CD14-positive monocyte (primary cell): ENCODE data around the gene PEX26. TPM values are rescaled to one million over a fixed set of nuclear protein-coding genes. Genes with fewer than 3 reads are reported as not detected.

Experiments used
- DNase-seq, 3 donors: peaks; one replicate each; pipeline ENCODE4 v3.0.0-alpha.2; 2011 to 2022
- H2AFZ ChIP-seq: 2 replicates; pipeline ENCODE4 v1.6.0; 2012; ENCODE audit warnings: mild to moderate bottlenecking, low read depth, low read length, inconsistent platforms; ENCODE audit not compliant: insufficient read depth, poor library complexity, severe bottlenecking
- H3K27ac ChIP-seq, 2 donors: 1 replicate in 1 of 2; 2 replicates in 1 of 2; pipeline ENCODE4 v1.5.1; 2012 to 2013; ENCODE audit warnings: low read length in 2 of 2, control low read depth in 1 of 2, inconsistent platforms in 1 of 2, low read depth in 1 of 2, mild to moderate bottlenecking in 1 of 2
- H3K27me3 ChIP-seq, 2 donors: one replicate each; pipeline versions ENCODE4 v1.6.0 to v1.6.1; 2011 to 2013; ENCODE audit warnings: low read length in 2 of 2; ENCODE audit not compliant: control insufficient read depth in 2 of 2, insufficient read depth in 2 of 2
- H3K36me3 ChIP-seq, 2 donors: replicated peaks in 1 of 2; 1 replicate in 1 of 2; 2 replicates in 1 of 2; pipeline versions ENCODE4 v1.5.1 to v1.6.1; 2012 to 2013; ENCODE audit warnings: low read length in 2 of 2, control low read depth in 1 of 2, inconsistent platforms in 1 of 2, mild to moderate bottlenecking in 1 of 2; ENCODE audit not compliant: insufficient read depth in 2 of 2, control insufficient read depth in 1 of 2
- H3K4me1 ChIP-seq, 2 donors: 1 replicate in 1 of 2; 2 replicates in 1 of 2; pipeline versions ENCODE4 v1.5.1 to v1.6.1; 2012 to 2013; ENCODE audit warnings: low read length in 2 of 2, control low read depth in 1 of 2, inconsistent platforms in 1 of 2, mild to moderate bottlenecking in 1 of 2, moderate library complexity in 1 of 2; ENCODE audit not compliant: insufficient read depth in 2 of 2, control insufficient read depth in 1 of 2
- H3K4me2 ChIP-seq: replicated peaks from 2 replicates; pipeline ENCODE3; 2012; ENCODE audit warnings: low read length, moderate library complexity, mild to moderate bottlenecking; ENCODE audit not compliant: poor library complexity, severe bottlenecking; ENCODE audit errors: extremely low read depth
- H3K4me3 ChIP-seq, 3 experiments: fragments of 200-600 bp in 1 of 3; sonication (generic) in 1 of 3; replicated peaks in 1 of 3; 1 replicate in 2 of 3; 2 replicates in 1 of 3; pipeline ENCODE4 v1.5.1; 2011 to 2013; ENCODE audit warnings: low read length in 3 of 3, mild to moderate bottlenecking in 3 of 3, control low read depth in 2 of 3, low read depth in 2 of 3, inconsistent platforms in 1 of 3, moderate library complexity in 1 of 3
- H3K79me2 ChIP-seq: 2 replicates; pipeline ENCODE4 v1.6.0; 2012; ENCODE audit warnings: mild to moderate bottlenecking, control low read depth, inconsistent platforms, low read length, moderate library complexity; ENCODE audit not compliant: insufficient read depth
- H3K9ac ChIP-seq: 2 replicates; pipeline ENCODE4 v1.6.0; 2017; ENCODE audit warnings: low read length, mild to moderate bottlenecking; ENCODE audit not compliant: insufficient read depth, poor library complexity, severe bottlenecking
- H3K9me3 ChIP-seq, 2 donors: replicated peaks in 1 of 2; 1 replicate in 1 of 2; 2 replicates in 1 of 2; pipeline versions ENCODE4 v1.5.1 to v1.6.1; 2012 to 2013; ENCODE audit warnings: low read length in 2 of 2, control low read depth in 1 of 2; ENCODE audit not compliant: control insufficient read depth in 1 of 2, insufficient read depth in 1 of 2
- H4K20me1 ChIP-seq: 2 replicates; pipeline ENCODE4 v1.6.0; 2012; ENCODE audit warnings: mild to moderate bottlenecking, low read length, control low read depth, moderate library complexity; ENCODE audit not compliant: insufficient read depth
- H3K27ac Mint-ChIP-seq, 7 donors: one replicate each; pipeline ENCODE4 v1.8.0; 2020; ENCODE audit warnings: mild to moderate bottlenecking in 7 of 7, mixed read lengths in 7 of 7, moderate library complexity in 6 of 7, inconsistent platforms in 2 of 7
- H3K27me3 Mint-ChIP-seq, 3 donors: one replicate each; pipeline ENCODE4 v1.8.0; 2021 to 2022; ENCODE audit warnings: low read depth in 3 of 3, mild to moderate bottlenecking in 3 of 3, mixed read lengths in 3 of 3, moderate library complexity in 3 of 3, inconsistent platforms in 1 of 3
- H3K36me3 Mint-ChIP-seq, 2 donors: one replicate each; pipeline ENCODE4 v1.8.0; 2020; ENCODE audit warnings: mixed read lengths in 2 of 2, inconsistent platforms in 1 of 2, mild to moderate bottlenecking in 1 of 2
- H3K4me1 Mint-ChIP-seq: one replicate; pipeline ENCODE4 v1.8.0; 2020; ENCODE audit warnings: mild to moderate bottlenecking, mixed read lengths
- H3K4me3 Mint-ChIP-seq, 2 donors: one replicate each; pipeline ENCODE4 v1.8.0; 2020; ENCODE audit warnings: mild to moderate bottlenecking in 2 of 2, mixed read lengths in 2 of 2, moderate library complexity in 1 of 2
- H3K9me3 Mint-ChIP-seq, 7 donors: one replicate each; pipeline ENCODE4 v1.8.0; 2020 to 2022; ENCODE audit warnings: mixed read lengths in 7 of 7, mild to moderate bottlenecking in 6 of 7, moderate library complexity in 6 of 7, inconsistent platforms in 2 of 7
- CTCF ChIP-seq: fragments of 200-600 bp; IDR thresholded peaks from one replicate; pipeline ENCODE4 v1.8.0; 2022; ENCODE audit warnings: antibody characterized with exemption, mild to moderate bottlenecking
- WGBS: methylation state at CpG from one replicate; pipeline ENCODE4 v1.1.5; 2013; ENCODE audit warnings: missing lambda C conversion rate; ENCODE audit not compliant: insufficient coverage; 5-methylcytosine and 5-hydroxymethylcytosine counted together
- intact Hi-C, 2 donors: fragments of 100-400 bp; cut with micrococcal nuclease; formaldehyde crosslinking; loops; one replicate each; pipeline versions ENCODE4 v1.15.0 to v1.15.1; 2023
- polyA plus RNA-seq, 3 donors: library from polyadenylated mRNA; depleted of rRNA in 1 of 3; unstranded in 2 of 3; stranded (reverse) in 1 of 3; fragments of 300-500 nt in 2 of 3; fragments of >200 nt in 1 of 3; fragmentation: Illumina TruSeq in 2 of 3; gene quantifications; 1 replicate in 2 of 3; 2 replicates in 1 of 3; pipeline ENCODE4 v1.2.3, GENCODE V29; 2012 to 2021

Gene PEX26
- polyA plus RNA-seq, 3 donors: 3.4 to 8.6 (median 3.7) TPM

- Mint-ChIP-seq H3K4me1 (no peaks in the 10 kb centered on the region), H3K27ac (no peak overlapping the region), H3K36me3 (peaks cover 51 to 65% of the 10 kb centered on the region in 2 donors), H3K9me3 (peaks cover 0 to 3% (median 0%) of the 10 kb centered on the region in 7 donors), H3K4me3 (no peak overlapping the region), H3K27me3 (no peaks in the 10 kb centered on the region)
- no peaks in the 10 kb centered on the region for H3K9me3 ChIP-seq
- no peak for DNase-seq
- H3K9ac ChIP-seq: no peak overlapping the region
- H4K20me1 ChIP-seq: no peaks in the 10 kb centered on the region
- no peaks in the 10 kb centered on the region for H3K4me1 ChIP-seq
- no peaks in the 10 kb centered on the region for H3K27me3 ChIP-seq
- no peaks in the 10 kb centered on the region for H3K79me2 ChIP-seq
- TF ChIP-seq CTCF: no peak
- no peak overlapping the region for H3K4me2 ChIP-seq
- no peak overlapping the region for H2AFZ ChIP-seq
- no peak overlapping the region for H3K27ac ChIP-seq
- 100% methylated on average over 3 of the region's 6 CpGs for WGBS
- intact Hi-C loops: no loop called here
- peaks cover 30 to 59% of the 10 kb centered on the region in 2 donors for H3K36me3 ChIP-seq
- no peak overlapping the region for H3K4me3 ChIP-seq
These were observed 15.9 kb downstream of the PEX26 start for GRCh38 chr22:18093661-18094060.

GRCh38 chr22:18095101-18095805 is 17.5 kb downstream of the PEX26 start:
- no peak overlapping the region for H3K9ac ChIP-seq
- peaks cover 18 to 54% of the 10 kb centered on the region in 2 donors for H3K36me3 ChIP-seq
- no peak for DNase-seq
- no peaks in the 10 kb centered on the region for H3K27me3 ChIP-seq
- no peaks in the 10 kb centered on the region for H3K4me1 ChIP-seq
- H3K4me1 Mint-ChIP-seq: no peaks in the 10 kb centered on the region
- H3K27ac Mint-ChIP-seq: peak overlapping the region in 1 of 7 donors; percentile 67
- no peaks in the 10 kb centered on the region for H3K79me2 ChIP-seq
- H3K27ac ChIP-seq: no peak overlapping the region
- H3K4me3 Mint-ChIP-seq: no peak overlapping the region
- intact Hi-C loops: no loop called here
- H3K9me3 Mint-ChIP-seq: peaks cover 0 to 3% (median 0%) of the 10 kb centered on the region in 7 donors
- no peaks in the 10 kb centered on the region for H3K27me3 Mint-ChIP-seq
- H3K4me2 ChIP-seq: no peak overlapping the region
- no peak for TF ChIP-seq CTCF
- peaks cover 45 to 58% of the 10 kb centered on the region in 2 donors for H3K36me3 Mint-ChIP-seq
- no peak overlapping the region for H2AFZ ChIP-seq
- H4K20me1 ChIP-seq: no peaks in the 10 kb centered on the region
- 100% methylated on average over 4 of the region's 8 CpGs for WGBS
- H3K4me3 ChIP-seq: no peak overlapping the region
- no peaks in the 10 kb centered on the region for H3K9me3 ChIP-seq
